PC-9 (cell line): ENCODE results near the gene WDR13. TPM values are rescaled to one million over a fixed set of nuclear protein-coding genes. Genes with fewer than 3 reads are reported as not detected.

Source experiments
- BruUV-seq: library from RNA; stranded (reverse); fragments of 400-500 nt; replicated peaks from 2 replicates; lab custom pipeline; 2021; lab: Mats Ljungman, UMichigan
- CTCF ChIA-PET: fragments of 300-600 bp; sonication (Branson Sonifier 250); formaldehyde crosslinking; loops from one replicate; lab custom pipeline; 2022; ENCODE audit warnings: antibody characterized with exemption; lab: Charles Lee
- POLR2A ChIA-PET: fragments of 300-600 bp; sonication (Branson Sonifier 250); formaldehyde crosslinking; loops from one replicate; lab custom pipeline; 2022; ENCODE audit warnings: antibody characterized with exemption; ENCODE audit not compliant: unreplicated experiment; lab: Charles Lee
- DNase-seq, 2 experiments: peaks; one replicate each; pipeline versions ENCODE4 v3.0.0 to v3.0.0-alpha.2; 2015 to 2022; ENCODE audit warnings: mixed read lengths in 1 of 2
- H2AFZ ChIP-seq: fragments of 200-600 bp; sonication (generic); 2 replicates; pipeline ENCODE4 v1.8.1; 2017; ENCODE audit warnings: antibody characterized with exemption
- H3F3A ChIP-seq: fragments of 200-600 bp; sonication (generic); 2 replicates; pipeline ENCODE4 v1.8.1; 2017; ENCODE audit warnings: antibody characterized with exemption, mild to moderate bottlenecking, low read depth; ENCODE audit not compliant: insufficient read depth
- H3K27ac ChIP-seq: fragments of 200-600 bp; sonication (generic); 2 replicates; pipeline ENCODE4 v1.6.1; 2016; ENCODE audit warnings: mixed run types
- H3K27me3 ChIP-seq: fragments of 200-600 bp; sonication (generic); 2 replicates; pipeline ENCODE4 v1.6.1; 2016; ENCODE audit warnings: low read depth, mixed run types; ENCODE audit not compliant: insufficient read depth
- H3K36me3 ChIP-seq: fragments of 200-600 bp; sonication (generic); 2 replicates; pipeline ENCODE4 v1.6.1; 2016; ENCODE audit warnings: low read depth, mixed run types
- H3K4me1 ChIP-seq: fragments of 200-600 bp; sonication (generic); replicated peaks from 2 replicates; pipeline ENCODE4 v1.6.1; 2016; ENCODE audit warnings: mixed run types; ENCODE audit not compliant: insufficient read depth
- H3K4me2 ChIP-seq: fragments of 200-600 bp; sonication (generic); 2 replicates; pipeline ENCODE4 v1.6.1; 2017; ENCODE audit warnings: mixed run types
- H3K4me3 ChIP-seq: fragments of 200-600 bp; sonication (generic); 2 replicates; pipeline ENCODE4 v1.6.1; 2016; ENCODE audit warnings: mixed run types
- H3K79me2 ChIP-seq: fragments of 200-600 bp; sonication (generic); 2 replicates; pipeline ENCODE4 v1.6.1; 2017; ENCODE audit warnings: low read depth, mixed run types
- H3K9me2 ChIP-seq: fragments of 200-600 bp; sonication (generic); 2 replicates; pipeline ENCODE4 v1.8.1; 2017; ENCODE audit warnings: mild to moderate bottlenecking; ENCODE audit not compliant: insufficient read depth
- H3K9me3 ChIP-seq: fragments of 200-600 bp; sonication (generic); 2 replicates; pipeline ENCODE4 v1.8.1; 2016; ENCODE audit warnings: low read depth; ENCODE audit not compliant: insufficient read depth
- H4K20me1 ChIP-seq: fragments of 200-600 bp; sonication (generic); 2 replicates; pipeline ENCODE4 v1.8.1; 2017; ENCODE audit not compliant: insufficient read depth
- CTCF ChIP-seq: fragments of 200-600 bp; sonication (generic); conservative IDR thresholded peaks from 2 replicates; pipeline ENCODE4 v1.6.1; 2017; ENCODE audit warnings: mixed run types, antibody characterized with exemption, mild to moderate bottlenecking, moderate library complexity
- EZH2 ChIP-seq: fragments of 200-600 bp; sonication (generic); IDR thresholded peaks from 2 replicates; pipeline ENCODE4 v1.8.0; 2017; ENCODE audit warnings: antibody characterized with exemption, low read depth
- intact Hi-C: fragments of 100-400 bp; cut with micrococcal nuclease; formaldehyde crosslinking; loops from one replicate; pipeline ENCODE4 v1.10.0; 2022; ENCODE audit not compliant: unreplicated experiment
- total RNA-seq: library from RNA; stranded (reverse); gene quantifications from 2 replicates; pipeline ENCODE4 v1.2.3, GENCODE V29; 2021

The WDR13 gene
- total RNA-seq, 1 experiment from 2014 or later = 28.6 TPM

- Histone ChIP-seq H3K9me2 (no peaks in the 10 kb centered on the region), H3K27me3 (no peaks in the 10 kb centered on the region), H3F3A (no peaks in the 10 kb centered on the region), H3K36me3 (no peaks in the 10 kb centered on the region), H3K4me1 (no peaks in the 10 kb centered on the region), H3K9me3 (no peaks in the 10 kb centered on the region), H3K27ac (no peak overlapping the region), H4K20me1 (no peaks in the 10 kb centered on the region), H3K4me2 (no peak overlapping the region), H3K4me3 (no peak overlapping the region), H2AFZ (no peak overlapping the region), H3K79me2 (no peaks in the 10 kb centered on the region)
- CTCF ChIA-PET = no interaction called here
- POLR2A ChIA-PET = no interaction called here
- DNase-seq = no peak
- BruUV-seq = no TSS peak
- TF ChIP-seq EZH2 (no peak), CTCF (no peak)
- intact Hi-C loops = no loop called here
Observed at GRCh38 chrX:48558271-48558670, 39.0 kb upstream of the WDR13 start.

GRCh38 chrX:48559636-48560035 is 37.7 kb upstream of the WDR13 start:
- Histone ChIP-seq H3K9me2 (no peaks in the 10 kb centered on the region), H3K9me3 (no peaks in the 10 kb centered on the region), H3K36me3 (no peaks in the 10 kb centered on the region), H3K27me3 (no peaks in the 10 kb centered on the region), H3K4me2 (no peak overlapping the region), H3K27ac (no peak overlapping the region), H3K79me2 (no peaks in the 10 kb centered on the region), H3K4me1 (no peaks in the 10 kb centered on the region), H3F3A (no peaks in the 10 kb centered on the region), H2AFZ (no peak overlapping the region), H3K4me3 (no peak overlapping the region), H4K20me1 (no peaks in the 10 kb centered on the region)
- ChIA-PET POLR2A (no interaction called here), CTCF (interaction anchor here (0.5 kb wide), 1 partner anchor 455 kb away, joined by 6 read pairs; no protein-coding TSS in a partner anchor)
- BruUV-seq = no TSS peak
- DNase-seq = no peak
- intact Hi-C loops = no loop called here
- no peak for TF ChIP-seq EZH2
- no peak for TF ChIP-seq CTCF

DNA sequence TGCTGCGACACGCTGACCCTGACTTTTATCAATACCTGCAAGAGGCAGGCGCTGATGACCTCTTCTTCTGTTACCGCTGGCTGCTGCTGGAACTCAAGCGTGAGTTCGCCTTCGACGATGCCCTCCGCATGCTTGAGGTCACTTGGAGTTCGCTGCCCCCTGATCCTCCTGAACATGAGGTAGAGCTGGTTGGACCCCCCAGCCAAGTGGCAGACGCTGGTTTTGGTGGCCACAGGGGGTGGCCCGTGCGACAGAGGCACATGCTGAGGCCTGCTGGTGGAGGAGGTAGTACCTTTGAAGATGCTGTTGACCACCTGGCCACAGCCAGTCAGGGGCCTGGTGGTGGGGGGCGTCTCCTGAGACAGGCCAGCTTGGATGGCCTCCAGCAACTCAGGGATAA is 37.2 kb upstream of the WDR13 start:
- Histone ChIP-seq H3K27ac (no peak overlapping the region), H3K27me3 (no peaks in the 10 kb centered on the region), H4K20me1 (no peaks in the 10 kb centered on the region), H3K4me1 (no peaks in the 10 kb centered on the region), H3F3A (no peaks in the 10 kb centered on the region), H3K36me3 (no peaks in the 10 kb centered on the region), H3K79me2 (no peaks in the 10 kb centered on the region), H2AFZ (no peak overlapping the region), H3K9me2 (no peaks in the 10 kb centered on the region), H3K9me3 (no peaks in the 10 kb centered on the region), H3K4me3 (no peak overlapping the region), H3K4me2 (no peak overlapping the region)
- TF ChIP-seq EZH2 (no peak), CTCF (no peak)
- CTCF ChIA-PET = no interaction called here
- POLR2A ChIA-PET = no interaction called here
- no peak for DNase-seq
- intact Hi-C loops = no loop called here
- BruUV-seq = no TSS peak
